ENCODE results near the gene PER3.

DNA sequence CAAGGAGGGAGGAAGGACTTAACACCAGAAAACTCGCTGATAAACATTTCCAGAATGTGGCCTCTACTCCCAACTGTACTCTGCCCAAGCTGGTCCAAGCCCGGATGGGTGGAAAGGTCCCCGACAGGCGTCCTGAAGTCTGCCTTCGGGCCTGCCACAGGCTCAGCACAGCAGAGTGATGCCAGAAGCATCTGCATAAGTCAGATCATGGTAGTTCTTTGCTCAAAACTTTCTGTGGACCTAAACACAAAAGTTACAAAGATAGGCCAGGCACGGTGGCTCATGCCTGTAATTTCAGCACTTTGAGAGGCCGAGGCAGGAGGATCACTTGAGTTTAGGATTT, 69.6 kb downstream of the PER3 start:
- TF ChIP-seq, protein P1, sequence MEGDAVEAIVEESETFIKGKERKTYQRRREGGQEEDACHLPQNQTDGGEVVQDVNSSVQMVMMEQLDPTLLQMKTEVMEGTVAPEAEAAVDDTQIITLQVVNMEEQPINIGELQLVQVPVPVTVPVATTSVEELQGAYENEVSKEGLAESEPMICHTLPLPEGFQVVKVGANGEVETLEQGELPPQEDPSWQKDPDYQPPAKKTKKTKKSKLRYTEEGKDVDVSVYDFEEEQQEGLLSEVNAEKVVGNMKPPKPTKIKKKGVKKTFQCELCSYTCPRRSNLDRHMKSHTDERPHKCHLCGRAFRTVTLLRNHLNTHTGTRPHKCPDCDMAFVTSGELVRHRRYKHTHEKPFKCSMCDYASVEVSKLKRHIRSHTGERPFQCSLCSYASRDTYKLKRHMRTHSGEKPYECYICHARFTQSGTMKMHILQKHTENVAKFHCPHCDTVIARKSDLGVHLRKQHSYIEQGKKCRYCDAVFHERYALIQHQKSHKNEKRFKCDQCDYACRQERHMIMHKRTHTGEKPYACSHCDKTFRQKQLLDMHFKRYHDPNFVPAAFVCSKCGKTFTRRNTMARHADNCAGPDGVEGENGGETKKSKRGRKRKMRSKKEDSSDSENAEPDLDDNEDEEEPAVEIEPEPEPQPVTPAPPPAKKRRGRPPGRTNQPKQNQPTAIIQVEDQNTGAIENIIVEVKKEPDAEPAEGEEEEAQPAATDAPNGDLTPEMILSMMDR (IDR thresholded peaks at IDR 0.05), result no peak
- TF ChIP-seq EP300 (IDR thresholded peaks at IDR 0.05), result no peak
- TF ChIP-seq POLR2A (IDR thresholded peaks at IDR 0.05), result no peak
